GM08714 (cell line): ENCODE data around the gene CLEC14A.

Experiments used
- H3K4me3 ChIP-seq: fragments of 200-500 bp; sonication (Bioruptor generic); 2 replicates; pipeline ENCODE4 v1.5.1; 2014; ENCODE audit warnings: mild to moderate bottlenecking, low read length, inconsistent platforms
- ZNF274 ChIP-seq: IDR thresholded peaks from 2 replicates; pipeline ENCODE4 v1.6.1; 2012; ENCODE audit warnings: mild to moderate bottlenecking, low read depth, low read length

Gene CLEC14A

GRCh38 chr14:38257507-38257906, 1.6 kb upstream of the CLEC14A start:
- no peak overlapping the region for H3K4me3 ChIP-seq
- no peak for TF ChIP-seq ZNF274

- H3K4me3 ChIP-seq: no peak overlapping the region
- no peak for TF ChIP-seq ZNF274
Observed at GRCh38 chr14:38256533-38256840, 594 bp upstream of the CLEC14A start.

- no peak for TF ChIP-seq ZNF274
- no peak overlapping the region; the same call in 1 of the 2 replicates for H3K4me3 ChIP-seq
Observed at GRCh38 chr14:38255408-38255672, 553 bp downstream of the CLEC14A start.

- H3K4me3 ChIP-seq: no peak overlapping the region; the same call in 1 of the 2 replicates
- TF ChIP-seq ZNF274: no peak
Observed at GRCh38 chr14:38254571-38255407, 1.1 kb downstream of the CLEC14A start.

- no peak overlapping the region for H3K4me3 ChIP-seq
- no peak for TF ChIP-seq ZNF274
Observed at GRCh38 chr14:38253676-38254075, 2.2 kb downstream of the CLEC14A start.

GRCh38 chr14:38252066-38252710, 3.7 kb downstream of the CLEC14A start:
- no peak overlapping the region for H3K4me3 ChIP-seq
- TF ChIP-seq ZNF274: no peak

GRCh38 chr14:38250331-38250730, 5.6 kb downstream of the CLEC14A start:
- H3K4me3 ChIP-seq: no peak overlapping the region
- no peak for TF ChIP-seq ZNF274

GRCh38 chr14:38248321-38249028, 7.4 kb downstream of the CLEC14A start:
- no peak overlapping the region for H3K4me3 ChIP-seq
- TF ChIP-seq ZNF274: no peak

- no peak overlapping the region for H3K4me3 ChIP-seq
- TF ChIP-seq ZNF274: no peak
Observed at GRCh38 chr14:38243696-38244240, 12.1 kb downstream of the CLEC14A start.

- TF ChIP-seq ZNF274: no peak
- no peak overlapping the region for H3K4me3 ChIP-seq
Observed at GRCh38 chr14:38238878-38239277, 17.0 kb downstream of the CLEC14A start.

GRCh38 chr14:38238332-38238731, 17.6 kb downstream of the CLEC14A start:
- no peak for TF ChIP-seq ZNF274
- H3K4me3 ChIP-seq: no peak overlapping the region

- TF ChIP-seq ZNF274: no peak
- H3K4me3 ChIP-seq: no peak overlapping the region
Observed at GRCh38 chr14:38233218-38233617, 22.7 kb downstream of the CLEC14A start.

GRCh38 chr14:38226366-38226765, 29.5 kb downstream of the CLEC14A start:
- TF ChIP-seq ZNF274: no peak
- no peak overlapping the region for H3K4me3 ChIP-seq

GRCh38 chr14:38225946-38226345, 29.9 kb downstream of the CLEC14A start:
- H3K4me3 ChIP-seq: no peak overlapping the region
- no peak for TF ChIP-seq ZNF274

GRCh38 chr14:38224338-38224737, 31.6 kb downstream of the CLEC14A start:
- TF ChIP-seq ZNF274: no peak
- H3K4me3 ChIP-seq: no peak overlapping the region
